HEK293 (cell line): Measurements from ENCODE around the gene TMEM132A.

Experiments
- CTCF ChIP-seq: fragments of 450-650 bp; formaldehyde crosslinking; IDR thresholded peaks from 2 replicates; pipeline ENCODE4 v1.5.1; 2016; ENCODE audit warnings: missing biosample characterization, missing genetic modification characterization
- HOXC10 ChIP-seq: sonication (generic); formaldehyde crosslinking; IDR thresholded peaks from 2 replicates; pipeline ENCODE4 v1.8.1; 2023; ENCODE audit warnings: mild to moderate bottlenecking, missing genetic modification reagents
- KLF9 ChIP-seq: fragments of 450-650 bp; formaldehyde crosslinking; IDR thresholded peaks from 2 replicates; pipeline ENCODE4 v1.5.1; 2016; ENCODE audit warnings: missing biosample characterization, missing genetic modification characterization, low read depth
- YY1 ChIP-seq: fragments of 450-650 bp; formaldehyde crosslinking; IDR thresholded peaks from 2 replicates; pipeline ENCODE4 v1.5.1; 2018; ENCODE audit warnings: missing biosample characterization, missing genetic modification characterization
- ZNF184 ChIP-seq: fragments of 450-650 bp; IDR thresholded peaks from 2 replicates; pipeline ENCODE4 v1.5.1; 2018; ENCODE audit warnings: missing biosample characterization, mild to moderate bottlenecking, missing genetic modification characterization
- ZNF274 ChIP-seq, 2 experiments: fragments of 200-500 bp in 1 of 2; fragments of 450-650 bp in 1 of 2; sonication (Bioruptor generic) in 1 of 2; formaldehyde crosslinking in 1 of 2; IDR thresholded peaks; 2 replicates each; pipeline versions ENCODE4 v1.5.1 to v1.6.1; 2014 to 2016; ENCODE audit warnings: borderline replicate concordance in 1 of 2, inconsistent platforms in 1 of 2, low read length in 1 of 2, missing biosample characterization in 1 of 2, missing genetic modification characterization in 1 of 2

GRCh38 chr11:60945295-60945667, 21.0 kb downstream of the TMEM132A start:
- no peak for TF ChIP-seq HOXC10 (CRISPR knock-in tag)
- no peak for TF ChIP-seq CTCF
- no peak for TF ChIP-seq YY1 (tag by site-specific recombination)
- no peak for TF ChIP-seq ZNF274 (IDR thresholded peaks at IDR 0.05; ENCODE audit: low read length)
- no peak for TF ChIP-seq ZNF274 (tag by site-specific recombination; IDR thresholded peaks at IDR 0.05; ENCODE audit: borderline replicate concordance)
- no peak for TF ChIP-seq ZNF184 (tag by site-specific recombination)
- no peak for TF ChIP-seq KLF9 (tag by site-specific recombination)
